ENCODE measurements around the gene L3MBTL4. TPM values are rescaled to one million over a fixed set of nuclear protein-coding genes. Genes with fewer than 3 reads are reported as not detected.

L3MBTL4 gene
- total RNA-seq, 8 experiments from 2014 or later = 0.10 to 11.2 (median 0.95) TPM

- H3K4me1 ChIP-seq (replicated peaks in 1 of 2) = peaks cover 0 to 2% of the 10 kb centered on the region in 2 donors
- H3K4me3 ChIP-seq = no peak overlapping the region
- ATAC-seq (replicated peaks in 6 of 8) = no peak
- in situ Hi-C loops (cut with MboI; ENCODE audit: low pct_unique_long_range_greater_than_20kb in 2 of 9, low sequenced_read_pairs in 9 of 9, unreplicated experiment in 9 of 9) = no loop called here
- H3K27ac ChIP-seq = no peak overlapping the region
- 60 to 100% (median 100%) methylated on average over 1 of the region's 1 CpG; no CpG with 5 or more reads in 1 of the 10 experiments for WGBS, 10 experiments
These were observed 403.8 kb downstream of the L3MBTL4 start for GRCh38 chr18:6010921-6011320.

DNA sequence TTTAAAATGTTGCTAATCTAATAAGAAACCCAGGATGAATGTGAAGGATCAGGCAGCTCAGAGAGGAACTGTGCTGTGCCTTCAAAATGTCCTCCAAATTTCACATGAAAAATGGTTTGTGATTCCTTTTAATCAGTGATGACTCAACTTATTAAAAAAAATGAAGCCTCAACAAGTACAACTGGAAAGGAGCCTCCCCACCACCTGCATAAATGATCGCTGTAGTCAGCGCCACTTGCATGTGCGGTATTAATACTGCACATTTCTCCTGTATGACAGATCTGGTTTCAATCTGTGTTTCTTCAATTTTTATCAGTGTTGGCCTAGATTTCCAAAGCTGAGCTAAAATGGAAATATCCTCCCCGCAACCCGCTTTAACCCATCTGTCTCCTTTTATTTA, 404.4 kb downstream of the L3MBTL4 start:
- in situ Hi-C loops (cut with MboI; ENCODE audit: low pct_unique_long_range_greater_than_20kb in 2 of 9, low sequenced_read_pairs in 9 of 9, unreplicated experiment in 9 of 9) = no loop called here
- no peak overlapping the region for H3K4me3 ChIP-seq
- ATAC-seq (replicated peaks in 6 of 8) = peak in 1 of 8 experiments; percentile 35
- 91 to 100% (median 96%) methylated on average over 1 to 5 of the region's 5 CpGs for WGBS, 10 experiments
- no peak overlapping the region for H3K27ac ChIP-seq
- H3K4me1 ChIP-seq (replicated peaks in 1 of 2) = peaks cover 0 to 2% of the 10 kb centered on the region in 2 donors

GRCh38 chr18:6009756-6010155, 405.0 kb downstream of the L3MBTL4 start:
- Histone ChIP-seq H3K27ac (no peak overlapping the region), H3K4me1 (replicated peaks in 1 of 2) (peaks cover 0 to 2% of the 10 kb centered on the region in 2 donors), H3K4me3 (no peak overlapping the region)
- in situ Hi-C loops (cut with MboI; ENCODE audit: low pct_unique_long_range_greater_than_20kb in 2 of 9, low sequenced_read_pairs in 9 of 9, unreplicated experiment in 9 of 9) = no loop called here
- ATAC-seq (replicated peaks in 6 of 8) = no peak
- WGBS, 10 experiments = 33 to 98% (median 79%) methylated on average over 1 to 4 of the region's 4 CpGs

DNA sequence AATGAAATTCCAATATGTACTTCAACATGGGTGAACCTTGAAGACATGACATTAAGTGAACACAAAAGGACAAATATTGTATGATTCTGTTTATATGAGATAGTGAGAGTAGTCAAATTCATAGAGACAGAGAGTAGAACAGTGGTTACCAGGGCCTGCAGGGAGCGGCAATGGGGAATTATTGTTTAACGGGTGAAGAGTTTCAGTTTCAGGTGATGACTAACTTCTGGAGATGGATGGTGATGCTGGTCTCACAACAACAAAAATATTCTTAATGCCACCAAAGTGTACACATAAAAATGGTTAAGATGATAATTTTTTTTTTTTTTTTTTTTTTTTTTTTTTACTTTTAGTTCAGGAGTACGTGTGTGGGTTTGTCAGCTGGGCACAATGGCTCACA, 410.0 kb downstream of the L3MBTL4 start:
- in situ Hi-C loops (cut with MboI; ENCODE audit: low pct_unique_long_range_greater_than_20kb in 2 of 9, low sequenced_read_pairs in 9 of 9, unreplicated experiment in 9 of 9) = no loop called here
- no peak overlapping the region for H3K4me3 ChIP-seq
- no peaks in the 10 kb centered on the region for H3K4me1 ChIP-seq (replicated peaks in 1 of 2)
- ATAC-seq (replicated peaks in 6 of 8) = no peak
- WGBS, 10 experiments = 72 to 100% (median 100%) methylated on average over 1 to 3 of the region's 3 CpGs; no CpG with 5 or more reads in 1 of the 10 experiments
- H3K27ac ChIP-seq = no peak overlapping the region

GRCh38 chr18:6004119-6004518, 410.6 kb downstream of the L3MBTL4 start:
- in situ Hi-C loops (cut with MboI; ENCODE audit: low pct_unique_long_range_greater_than_20kb in 2 of 9, low sequenced_read_pairs in 9 of 9, unreplicated experiment in 9 of 9) = no loop called here
- no peak for ATAC-seq (replicated peaks in 6 of 8)
- no peak overlapping the region for H3K4me3 ChIP-seq
- no peaks in the 10 kb centered on the region for H3K4me1 ChIP-seq (replicated peaks in 1 of 2)
- H3K27ac ChIP-seq = no peak overlapping the region
- WGBS, 10 experiments = 10 to 94% (median 62%) methylated on average over 1 to 3 of the region's 3 CpGs

DNA sequence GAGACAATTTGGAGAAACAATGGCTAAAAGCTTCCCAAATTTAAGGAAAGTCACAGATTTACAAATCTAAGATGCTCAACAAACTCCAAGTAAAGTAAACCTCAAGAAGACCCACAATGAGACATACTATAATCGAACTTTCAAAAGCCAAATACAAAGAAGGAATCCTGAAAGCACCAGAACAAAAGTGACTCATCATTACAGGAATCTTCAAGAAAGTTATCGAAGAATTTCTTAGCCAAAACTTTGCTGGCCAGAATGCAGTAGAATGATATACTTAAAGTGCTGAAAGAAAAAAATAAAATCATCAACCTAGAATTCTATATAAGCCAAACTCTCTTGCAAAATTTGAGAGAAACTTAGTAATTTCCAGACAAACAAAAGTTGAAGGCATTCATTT, 412.8 kb downstream of the L3MBTL4 start:
- in situ Hi-C loops (cut with MboI; ENCODE audit: low pct_unique_long_range_greater_than_20kb in 2 of 9, low sequenced_read_pairs in 9 of 9, unreplicated experiment in 9 of 9) = no loop called here
- Histone ChIP-seq H3K4me3 (no peak overlapping the region), H3K4me1 (replicated peaks in 1 of 2) (peaks cover 0 to 16% of the 10 kb centered on the region in 2 donors), H3K27ac (no peak overlapping the region)
- ATAC-seq (replicated peaks in 6 of 8) = no peak
- WGBS, 10 experiments = 0 to 94% (median 63%) methylated on average over 1 to 2 of the region's 2 CpGs; no CpG with 5 or more reads in 1 of the 10 experiments

DNA sequence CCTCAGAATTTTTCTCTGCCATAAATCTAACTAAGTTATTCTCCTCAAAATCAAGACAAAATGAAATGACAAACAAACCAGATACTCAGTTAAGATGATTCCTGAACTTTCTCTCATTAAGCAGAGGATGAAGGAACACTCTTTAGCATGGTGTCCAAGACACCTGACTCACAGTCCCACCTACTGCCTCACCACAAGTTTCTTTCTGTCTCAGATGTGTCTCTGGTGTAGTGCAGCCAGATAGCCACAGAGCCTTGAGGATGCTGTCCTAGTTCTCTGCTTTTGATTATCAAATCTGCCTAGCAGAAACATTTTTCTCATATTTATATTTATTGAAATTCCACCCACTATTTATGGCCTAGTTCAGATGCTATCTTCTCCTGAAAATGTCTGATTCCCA, 415.8 kb downstream of the L3MBTL4 start:
- no peak for ATAC-seq (replicated peaks in 6 of 8)
- no peak overlapping the region for H3K27ac ChIP-seq
- in situ Hi-C loops (cut with MboI; ENCODE audit: low pct_unique_long_range_greater_than_20kb in 2 of 9, low sequenced_read_pairs in 9 of 9, unreplicated experiment in 9 of 9) = loop anchor here in 1 of 9 experiments (25.0 kb wide), 1 partner anchor 88 kb away; no protein-coding TSS in a partner anchor
- H3K4me3 ChIP-seq = no peak overlapping the region
- peaks cover 13 to 22% of the 10 kb centered on the region in 2 donors for H3K4me1 ChIP-seq (replicated peaks in 1 of 2)

DNA sequence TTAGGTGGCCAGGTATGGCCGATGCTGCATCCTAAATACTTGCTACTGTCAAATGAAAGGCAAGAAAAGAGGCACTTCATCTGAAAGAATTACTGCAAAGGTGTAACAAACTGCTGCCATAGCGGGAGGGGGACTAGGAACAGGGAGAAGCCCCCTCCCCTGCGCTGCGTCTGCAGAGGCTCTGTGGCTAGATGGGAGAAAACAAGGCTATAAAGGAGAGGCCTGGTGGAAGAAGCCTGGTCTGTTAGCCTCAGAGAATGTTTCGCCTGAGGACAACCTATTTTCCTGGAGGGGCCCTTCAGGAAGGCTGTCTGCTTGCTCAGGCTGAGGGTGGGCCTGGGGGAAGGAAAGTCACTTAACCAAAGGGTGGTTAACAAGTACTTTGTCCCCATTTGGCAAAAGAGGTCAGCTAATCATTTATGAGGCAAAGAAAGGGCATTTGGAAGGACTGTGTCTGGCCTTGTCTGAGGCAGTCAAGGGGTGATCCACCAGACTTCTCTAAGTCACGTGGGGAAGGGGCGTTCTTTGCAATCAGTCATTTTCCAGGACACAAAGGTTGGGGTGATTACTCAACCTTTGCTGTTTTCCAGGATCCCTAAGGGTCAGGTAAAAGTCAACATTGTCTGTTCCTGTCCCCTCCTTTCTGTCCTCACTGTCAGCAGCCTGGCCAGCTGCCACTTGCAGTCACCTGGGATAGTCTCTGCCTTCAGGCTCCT, 416.4 kb downstream of the L3MBTL4 start:
- ATAC-seq (replicated peaks in 6 of 8) = peak in 1 of 8 experiments; percentile 28

DNA sequence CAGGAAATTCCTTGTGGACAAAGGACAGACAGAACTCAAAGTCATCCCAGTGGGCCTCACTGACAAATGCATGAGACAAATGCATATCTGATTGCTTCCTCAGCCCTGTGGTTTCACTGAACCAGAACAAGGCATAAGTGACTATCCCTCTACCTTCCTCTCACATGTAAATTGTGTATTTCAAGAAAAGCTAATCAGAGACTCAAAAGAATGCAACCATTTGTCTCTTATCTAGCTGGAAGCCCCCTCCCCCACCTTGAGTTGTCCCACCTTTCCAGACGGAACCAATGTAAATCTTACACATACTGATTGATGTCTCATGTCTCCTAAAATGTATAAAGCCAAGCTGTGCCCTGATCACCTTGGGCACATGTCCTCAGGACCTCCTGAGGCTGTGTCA, 417.4 kb downstream of the L3MBTL4 start:
- in situ Hi-C loops (cut with MboI; ENCODE audit: low pct_unique_long_range_greater_than_20kb in 2 of 9, low sequenced_read_pairs in 9 of 9, unreplicated experiment in 9 of 9) = loop anchor here in 1 of 9 experiments (25.0 kb wide), 1 partner anchor 90 kb away; no protein-coding TSS in a partner anchor
- no peak overlapping the region for H3K27ac ChIP-seq
- ATAC-seq (replicated peaks in 6 of 8) = no peak
- H3K4me1 ChIP-seq (replicated peaks in 1 of 2) = peaks cover 13 to 22% of the 10 kb centered on the region in 2 donors
- WGBS, 10 experiments = 43 to 80% (median 76%) methylated on average over 1 of the region's 1 CpG; no CpG with 5 or more reads in 6 of the 10 experiments
- no peak overlapping the region for H3K4me3 ChIP-seq

More for the DNA sequence above, 416.4 kb downstream of the L3MBTL4 start:
- in situ Hi-C loops (cut with MboI; ENCODE audit: low pct_unique_long_range_greater_than_20kb in 2 of 9, low sequenced_read_pairs in 9 of 9, unreplicated experiment in 9 of 9) = loop anchor here in 1 of 9 experiments (25.0 kb wide), 1 partner anchor 89 kb away; no protein-coding TSS in a partner anchor
- Histone ChIP-seq H3K4me1 (replicated peaks in 1 of 2) (peaks cover 13 to 22% of the 10 kb centered on the region in 2 donors), H3K27ac (no peak overlapping the region), H3K4me3 (no peak overlapping the region)
- 20 to 100% (median 64%) methylated on average over 1 to 3 of the region's 7 CpGs; no CpG with 5 or more reads in 2 of the 10 experiments for WGBS, 10 experiments

DNA sequence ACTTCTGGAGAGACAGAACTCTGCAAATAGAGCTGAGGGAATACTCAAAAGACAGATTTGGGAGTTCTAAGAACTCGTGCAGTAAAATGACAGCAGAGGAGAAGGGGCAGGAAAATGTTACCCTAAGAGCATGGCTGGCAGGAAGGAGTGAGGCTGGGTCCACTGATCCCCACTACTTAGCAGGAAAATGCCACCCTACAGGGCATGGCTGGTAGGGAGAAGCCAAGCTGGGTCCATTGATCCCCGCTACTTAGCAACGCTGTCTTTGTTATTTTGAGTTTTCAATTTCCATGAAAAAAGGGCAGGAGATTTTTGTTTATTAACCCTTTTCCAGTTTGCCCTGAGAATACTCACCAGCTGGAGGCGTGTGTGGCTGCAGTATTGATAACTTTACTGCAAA, 419.1 kb downstream of the L3MBTL4 start:
- WGBS, 10 experiments = 29 to 83% (median 50%) methylated on average over 1 to 4 of the region's 4 CpGs; no CpG with 5 or more reads in 3 of the 10 experiments
- Histone ChIP-seq H3K27ac (no peak overlapping the region), H3K4me1 (replicated peaks in 1 of 2) (peaks cover 13 to 22% of the 10 kb centered on the region in 2 donors), H3K4me3 (no peak overlapping the region)
- in situ Hi-C loops (cut with MboI; ENCODE audit: low pct_unique_long_range_greater_than_20kb in 2 of 9, low sequenced_read_pairs in 9 of 9, unreplicated experiment in 9 of 9) = loop anchor here in 1 of 9 experiments (25.0 kb wide), 1 partner anchor 92 kb away; no protein-coding TSS in a partner anchor
- no peak for ATAC-seq (replicated peaks in 6 of 8)

DNA sequence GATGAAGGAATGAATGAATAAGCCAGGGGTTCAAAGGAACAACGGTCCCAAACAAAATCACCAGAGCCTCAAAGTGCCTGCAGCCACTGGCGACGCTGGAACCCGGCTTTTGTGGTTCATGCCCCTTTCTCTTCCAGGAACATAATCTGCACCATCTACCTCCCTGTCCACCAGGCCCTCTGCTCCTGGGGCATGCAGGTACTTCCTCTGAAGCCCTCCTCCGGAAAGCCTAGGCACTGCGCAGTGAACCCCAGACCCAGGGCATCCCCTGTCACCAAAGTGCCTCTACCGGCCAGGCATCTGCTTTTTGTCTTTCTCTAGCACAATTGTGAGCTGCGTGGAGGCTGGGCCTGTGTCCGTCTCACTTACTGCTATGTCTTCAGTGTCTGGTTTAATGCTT, 420.8 kb downstream of the L3MBTL4 start:
- no peak for ATAC-seq (replicated peaks in 6 of 8)
- 48 to 100% (median 89%) methylated on average over 1 to 6 of the region's 9 CpGs; no CpG with 5 or more reads in 1 of the 10 experiments for WGBS, 10 experiments
- in situ Hi-C loops (cut with MboI; ENCODE audit: low pct_unique_long_range_greater_than_20kb in 2 of 9, low sequenced_read_pairs in 9 of 9, unreplicated experiment in 9 of 9) = loop anchor here in 1 of 9 experiments (25.0 kb wide), 1 partner anchor 93 kb away; no protein-coding TSS in a partner anchor
- Histone ChIP-seq H3K27ac (no peak overlapping the region), H3K4me1 (replicated peaks in 1 of 2) (peaks cover 13 to 22% of the 10 kb centered on the region in 2 donors), H3K4me3 (no peak overlapping the region)

GRCh38 chr18:5992381-5992780, 422.3 kb downstream of the L3MBTL4 start:
- WGBS, 10 experiments = 55 to 100% (median 96%) methylated on average over 2 to 5 of the region's 7 CpGs; no CpG with 5 or more reads in 4 of the 10 experiments
- H3K4me1 ChIP-seq (replicated peaks in 1 of 2) = peaks cover 10 to 13% of the 10 kb centered on the region in 2 donors
- in situ Hi-C loops (cut with MboI; ENCODE audit: low pct_unique_long_range_greater_than_20kb in 2 of 9, low sequenced_read_pairs in 9 of 9, unreplicated experiment in 9 of 9) = loop anchor here in 1 of 9 experiments (25.0 kb wide), 1 partner anchor 95 kb away; no protein-coding TSS in a partner anchor

DNA sequence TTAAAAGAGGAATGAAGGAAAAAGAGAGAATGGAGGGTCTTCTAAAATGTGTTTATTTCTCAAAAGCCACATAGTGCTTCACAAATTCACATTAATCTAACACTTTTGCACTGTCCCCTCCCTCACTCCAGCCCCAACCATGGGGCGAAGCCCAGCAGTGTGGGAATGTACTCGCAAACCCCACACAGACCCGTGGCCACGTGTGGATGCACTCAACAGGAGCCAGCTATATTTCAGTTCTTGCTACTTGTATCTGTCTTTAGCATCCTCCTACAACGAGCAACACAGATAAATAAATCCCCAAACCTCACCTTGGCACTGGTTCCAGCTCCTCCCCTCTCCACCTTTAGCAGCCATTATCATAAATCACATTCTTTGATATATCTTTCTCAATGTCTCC, 427.5 kb downstream of the L3MBTL4 start:
- in situ Hi-C loops (cut with MboI; ENCODE audit: low pct_unique_long_range_greater_than_20kb in 2 of 9, low sequenced_read_pairs in 9 of 9, unreplicated experiment in 9 of 9) = loop anchor here in 1 of 9 experiments (25.0 kb wide), 1 partner anchor 100 kb away; no protein-coding TSS in a partner anchor
- 0 to 100% (median 81%) methylated on average over 1 to 5 of the region's 5 CpGs; no CpG with 5 or more reads in 4 of the 10 experiments for WGBS, 10 experiments

More at GRCh38 chr18:5992381-5992780, 422.3 kb downstream of the L3MBTL4 start:
- no peak for ATAC-seq (replicated peaks in 6 of 8)
- Histone ChIP-seq H3K4me3 (no peak overlapping the region), H3K27ac (no peak overlapping the region)

More for the DNA sequence above, 427.5 kb downstream of the L3MBTL4 start:
- no peak overlapping the region for H3K4me3 ChIP-seq
- H3K27ac ChIP-seq = no peak overlapping the region
- H3K4me1 ChIP-seq (replicated peaks in 1 of 2) = peaks cover 9 to 10% of the 10 kb centered on the region in 2 donors
- ATAC-seq (replicated peaks in 6 of 8) = peak in 1 of 8 experiments; percentile 62

All from motor neuron (in vitro differentiated cells).